Umbilical cord (tissue), 2 donors: ENCODE results near the gene TRAPPC1. TPM values are rescaled to one million over a fixed set of nuclear protein-coding genes. Genes with fewer than 3 reads are reported as not detected.

ENCODE experiments used
- DNase-seq: peaks from one replicate; pipeline ENCODE4 v3.0.0-alpha.2; 2015; ENCODE audit warnings: low spot score
- total RNA-seq: library from RNA; depleted of rRNA; stranded (reverse); fragments of >200 nt; gene quantifications from one replicate; pipeline ENCODE4 v1.2.3, GENCODE V29; 2014; ENCODE audit warnings: low replicate concordance; ENCODE audit not compliant: insufficient read depth

The TRAPPC1 gene
- total RNA-seq, 1 donor from 2014 or later, result 3.6 TPM

- DNase-seq, result peak; percentile 69
These were observed 50.3 kb downstream of the TRAPPC1 start for GRCh38 chr17:7881276-7882054.

Other genes starting within 250 kb of the TRAPPC1 start
- gene TP53, start 244.5 kb downstream of the TRAPPC1 start, total RNA-seq, result 9.6 TPM
- 2.4 TPM for gene WRAP53, start 243.5 kb downstream of the TRAPPC1 start, total RNA-seq
- gene EFNB3, start 226.7 kb downstream of the TRAPPC1 start, total RNA-seq, result 1.9 TPM
- gene DNAH2, start 214.2 kb downstream of the TRAPPC1 start, total RNA-seq, result not detected
- 0.48 TPM for gene KDM6B, start 97.7 kb downstream of the TRAPPC1 start, total RNA-seq
- gene TMEM88, start 76.9 kb downstream of the TRAPPC1 start, total RNA-seq, result 1.7 TPM
- gene NAA38, start 74.4 kb downstream of the TRAPPC1 start, total RNA-seq, result 55.9 TPM
- gene CYB5D1, start 73.9 kb downstream of the TRAPPC1 start, total RNA-seq, result 7.9 TPM
- 88.6 TPM for gene CHD3, start 43.2 kb downstream of the TRAPPC1 start, total RNA-seq
- gene RNF227, start 15.7 kb downstream of the TRAPPC1 start, total RNA-seq, result 2.6 TPM
- 1.7 TPM for gene KCNAB3, start 2.1 kb downstream of the TRAPPC1 start, total RNA-seq
- gene CNTROB, start 260 bp upstream of the TRAPPC1 start, total RNA-seq, result 10.8 TPM
- 0.72 TPM for gene GUCY2D, start 70.7 kb upstream of the TRAPPC1 start, total RNA-seq
- gene ALOX15B, start 107.1 kb upstream of the TRAPPC1 start, total RNA-seq, result not detected
- gene ALOX12B, start 155.8 kb upstream of the TRAPPC1 start, total RNA-seq, result not detected
- not detected for gene ALOXE3, start 186.6 kb upstream of the TRAPPC1 start, total RNA-seq
- gene HES7, start 192.2 kb upstream of the TRAPPC1 start, total RNA-seq, result not detected
- gene PER1, start 220.5 kb upstream of the TRAPPC1 start, total RNA-seq, result 26.7 TPM
- gene VAMP2, start 231.0 kb upstream of the TRAPPC1 start, total RNA-seq, result 2.6 TPM
- 30.6 TPM for gene TMEM107, start 244.4 kb upstream of the TRAPPC1 start, total RNA-seq